Inflammatory macrophage treated with lipopolysaccharide for 4 hours (primary cell): ENCODE measurements around the gene TBX2.

Experiments used
- DNase-seq: peaks from one replicate; pipeline ENCODE4 v3.0.0-alpha.2; 2020

TBX2 gene

GRCh38 chr17:61388561-61389356, 10.9 kb upstream of the TBX2 start:
- DNase-seq: no peak

GRCh38 chr17:61389670-61390478, 9.8 kb upstream of the TBX2 start:
- DNase-seq: peak; percentile 38

- DNase-seq: no peak
Measured at GRCh38 chr17:61390479-61390791, 9.2 kb upstream of the TBX2 start.

GRCh38 chr17:61391595-61392291, 7.9 kb upstream of the TBX2 start:
- DNase-seq: no peak

- no peak for DNase-seq
Measured at GRCh38 chr17:61392679-61393078, 7.0 kb upstream of the TBX2 start.

- no peak for DNase-seq
Measured at GRCh38 chr17:61393550-61393903, 6.1 kb upstream of the TBX2 start.

- DNase-seq: no peak
Measured at GRCh38 chr17:61393904-61394629, 5.6 kb upstream of the TBX2 start.

GRCh38 chr17:61394630-61395408, 4.8 kb upstream of the TBX2 start:
- DNase-seq: no peak

GRCh38 chr17:61395409-61395982, 4.1 kb upstream of the TBX2 start:
- no peak for DNase-seq

- no peak for DNase-seq
Measured at GRCh38 chr17:61395983-61396585, 3.6 kb upstream of the TBX2 start.

GRCh38 chr17:61396586-61397085, 3.0 kb upstream of the TBX2 start:
- DNase-seq: no peak

- DNase-seq: no peak
Measured at GRCh38 chr17:61397086-61397842, 2.4 kb upstream of the TBX2 start.

GRCh38 chr17:61398721-61399130, 917 bp upstream of the TBX2 start:
- no peak for DNase-seq

GRCh38 chr17:61400066-61400716, 548 bp downstream of the TBX2 start:
- DNase-seq: peak; percentile 45

- no peak for DNase-seq
Measured at GRCh38 chr17:61400717-61401388, 1.2 kb downstream of the TBX2 start.

GRCh38 chr17:61401389-61402072, 1.9 kb downstream of the TBX2 start:
- DNase-seq: no peak

- DNase-seq: no peak
Measured at GRCh38 chr17:61402073-61402541, 2.5 kb downstream of the TBX2 start.

- DNase-seq: no peak
Measured at GRCh38 chr17:61402978-61403800, 3.5 kb downstream of the TBX2 start.
